Activated CD8-positive, alpha-beta memory T cell treated with anti-CD3 and anti-CD28 coated beads, Interleukin-2, amount 50 U/mL, for 4 hours (primary cell): ENCODE data around the gene SV2C.

Source experiments
- DNase-seq: peaks from one replicate; pipeline ENCODE4 v3.0.0-alpha.2; 2020

SV2C gene

GRCh38 chr5:76106149-76106548 lies 23.0 kb downstream of the SV2C start:
- DNase-seq: no peak

- no peak for DNase-seq
These were observed 28.4 kb downstream of the SV2C start for GRCh38 chr5:76111477-76112174.

GRCh38 chr5:76113103-76113502 lies 29.9 kb downstream of the SV2C start:
- no peak for DNase-seq

- DNase-seq: no peak
These were observed 31.1 kb downstream of the SV2C start for GRCh38 chr5:76114179-76114851.

GRCh38 chr5:76125346-76125745 lies 42.2 kb downstream of the SV2C start:
- no peak for DNase-seq

GRCh38 chr5:76125888-76126287 lies 42.7 kb downstream of the SV2C start:
- no peak for DNase-seq

- DNase-seq: no peak
These were observed 50.8 kb downstream of the SV2C start for GRCh38 chr5:76134003-76134402.

- DNase-seq: no peak
These were observed 51.5 kb downstream of the SV2C start for GRCh38 chr5:76134646-76135045.

GRCh38 chr5:76137887-76138542 lies 54.8 kb downstream of the SV2C start:
- no peak for DNase-seq

GRCh38 chr5:76143884-76144283 lies 60.7 kb downstream of the SV2C start:
- no peak for DNase-seq

GRCh38 chr5:76144513-76145274 lies 61.5 kb downstream of the SV2C start:
- DNase-seq: no peak

GRCh38 chr5:76145945-76146344 lies 62.8 kb downstream of the SV2C start:
- DNase-seq: no peak

- no peak for DNase-seq
These were observed 66.5 kb downstream of the SV2C start for GRCh38 chr5:76149636-76150035.

GRCh38 chr5:76152161-76152560 lies 69.0 kb downstream of the SV2C start:
- no peak for DNase-seq

- DNase-seq: no peak
These were observed 69.5 kb downstream of the SV2C start for GRCh38 chr5:76152700-76153099.

GRCh38 chr5:76153271-76153670 lies 70.1 kb downstream of the SV2C start:
- DNase-seq: no peak

- no peak for DNase-seq
These were observed 71.0 kb downstream of the SV2C start for GRCh38 chr5:76154009-76154690.

- no peak for DNase-seq
These were observed 72.4 kb downstream of the SV2C start for GRCh38 chr5:76155536-76155935.

GRCh38 chr5:76162335-76162734 lies 79.2 kb downstream of the SV2C start:
- DNase-seq: no peak

GRCh38 chr5:76163111-76163628 lies 80.0 kb downstream of the SV2C start:
- no peak for DNase-seq

GRCh38 chr5:76165029-76165428 lies 81.8 kb downstream of the SV2C start:
- no peak for DNase-seq

GRCh38 chr5:76165711-76166374 lies 82.7 kb downstream of the SV2C start:
- no peak for DNase-seq
